H9 (cell line): ENCODE measurements around the gene ADAMTS3. TPM values are rescaled to one million over a fixed set of nuclear protein-coding genes. Genes with fewer than 3 reads are reported as not detected.

Source experiments
- DNase-seq: peaks from one replicate; pipeline ENCODE4 v3.0.0-alpha.2; 2017
- H2AFZ ChIP-seq: one replicate; pipeline ENCODE4 v1.6.1; 2013; ENCODE audit warnings: mild to moderate bottlenecking, low read length, control low read depth, moderate library complexity
- H2AK5ac ChIP-seq: 2 replicates; pipeline ENCODE4 v1.6.1; 2013; ENCODE audit warnings: low read length, control low read depth, mixed read lengths; ENCODE audit not compliant: insufficient read length
- H2BK120ac ChIP-seq: one replicate; pipeline ENCODE4 v1.6.1; 2013; ENCODE audit warnings: low read depth, mild to moderate bottlenecking, low read length, control low read depth, inconsistent platforms; ENCODE audit not compliant: poor library complexity, severe bottlenecking
- H2BK12ac ChIP-seq: 2 replicates; pipeline ENCODE4 v1.6.1; 2013; ENCODE audit warnings: low read length, control low read depth, mixed read lengths, low read depth; ENCODE audit not compliant: insufficient read length
- H2BK15ac ChIP-seq: 2 replicates; pipeline ENCODE4 v1.6.1; 2013; ENCODE audit warnings: low read depth, low read length, control low read depth
- H2BK20ac ChIP-seq: one replicate; pipeline ENCODE4 v1.6.1; 2013; ENCODE audit warnings: low read depth, mild to moderate bottlenecking, low read length, control low read depth, inconsistent platforms; ENCODE audit not compliant: poor library complexity, severe bottlenecking
- H2BK5ac ChIP-seq: 2 replicates; pipeline ENCODE4 v1.6.1; 2013; ENCODE audit warnings: low read length, control low read depth, mixed read lengths; ENCODE audit not compliant: insufficient read length
- H3K14ac ChIP-seq: 2 replicates; pipeline ENCODE4 v1.6.1; 2013; ENCODE audit warnings: low read length, control low read depth; ENCODE audit not compliant: insufficient read depth
- H3K18ac ChIP-seq: 2 replicates; pipeline ENCODE4 v1.6.1; 2013; ENCODE audit warnings: low read depth, mild to moderate bottlenecking, mixed read lengths, low read length, control low read depth; ENCODE audit not compliant: insufficient read length
- H3K23ac ChIP-seq: 2 replicates; pipeline ENCODE4 v1.6.1; 2013; ENCODE audit warnings: low read length, control low read depth, mixed read lengths, low read depth; ENCODE audit not compliant: insufficient read length
- H3K23me2 ChIP-seq: 2 replicates; pipeline ENCODE4 v1.6.1; 2013; ENCODE audit warnings: low read depth, mild to moderate bottlenecking, mixed read lengths, low read length, control low read depth; ENCODE audit not compliant: insufficient read length, poor library complexity, severe bottlenecking
- H3K27ac ChIP-seq: 2 replicates; pipeline ENCODE4 v1.5.1; 2013; ENCODE audit warnings: low read length, control low read depth, mixed read lengths, low read depth; ENCODE audit not compliant: insufficient read length
- H3K27me3 ChIP-seq: 2 replicates; pipeline ENCODE4 v1.6.1; 2013; ENCODE audit warnings: low read length, control low read depth, inconsistent platforms; ENCODE audit not compliant: insufficient read depth
- H3K4ac ChIP-seq: 2 replicates; pipeline ENCODE4 v1.6.1; 2013; ENCODE audit warnings: low read depth, mild to moderate bottlenecking, control low read depth, inconsistent platforms, low read length, moderate library complexity
- H3K4me1 ChIP-seq: 2 replicates; pipeline ENCODE4 v1.6.1; 2013; ENCODE audit warnings: low read length, control low read depth, inconsistent platforms; ENCODE audit not compliant: insufficient read depth
- H3K4me2 ChIP-seq: 2 replicates; pipeline ENCODE4 v1.6.1; 2013; ENCODE audit warnings: low read length, control low read depth, mixed read lengths; ENCODE audit not compliant: insufficient read length, insufficient read depth
- H3K56ac ChIP-seq: 2 replicates; pipeline ENCODE4 v1.6.1; 2013; ENCODE audit warnings: low read depth, mild to moderate bottlenecking, mixed read lengths, low read length, control low read depth; ENCODE audit not compliant: insufficient read length
- H3K79me1 ChIP-seq: 2 replicates; pipeline ENCODE4 v1.6.1; 2013; ENCODE audit warnings: low read depth, mild to moderate bottlenecking, moderate library complexity, low read length, control low read depth, inconsistent platforms; ENCODE audit not compliant: insufficient read depth, poor library complexity, severe bottlenecking
- H3K79me2 ChIP-seq: 2 replicates; pipeline ENCODE4 v1.6.1; 2013; ENCODE audit warnings: low read length, control low read depth, inconsistent platforms; ENCODE audit not compliant: insufficient read depth
- H3K9ac ChIP-seq: 2 replicates; pipeline ENCODE4 v1.6.1; 2013; ENCODE audit warnings: low read length, control low read depth, mixed read lengths; ENCODE audit not compliant: insufficient read length; ENCODE audit errors: extremely low read depth
- H3K9me3 ChIP-seq: one replicate; pipeline ENCODE4 v1.6.1; 2013; ENCODE audit warnings: low read depth, low read length, inconsistent platforms; ENCODE audit not compliant: control insufficient read depth
- H3T11ph ChIP-seq: one replicate; pipeline ENCODE4 v1.6.1; 2013; ENCODE audit warnings: mild to moderate bottlenecking, low read length, control low read depth, inconsistent platforms
- H4K20me1 ChIP-seq: one replicate; pipeline ENCODE4 v1.6.1; 2013; ENCODE audit not compliant: control insufficient read depth, insufficient read length, insufficient read depth
- H4K5ac ChIP-seq: 2 replicates; pipeline ENCODE4 v1.6.1; 2013; ENCODE audit warnings: low read depth, mild to moderate bottlenecking, mixed read lengths, low read length, control low read depth; ENCODE audit not compliant: insufficient read length
- H4K8ac ChIP-seq: replicated peaks from 2 replicates; pipeline ENCODE4 v1.6.1; 2013; ENCODE audit warnings: low read length, control low read depth, mixed read lengths, low read depth; ENCODE audit not compliant: insufficient read length
- H4K91ac ChIP-seq: 2 replicates; pipeline ENCODE4 v1.6.1; 2013; ENCODE audit warnings: low read depth, mild to moderate bottlenecking, moderate library complexity, mixed read lengths, low read length, control low read depth; ENCODE audit not compliant: insufficient read length
- H3K27ac Mint-ChIP-seq, 3 experiments: 2 replicates in 2 of 3; 3 replicates in 1 of 3; pipeline ENCODE4 v1.8.0; 2020 to 2021; ENCODE audit warnings: mixed read lengths in 3 of 3, mild to moderate bottlenecking in 1 of 3, moderate library complexity in 1 of 3
- H3K27me3 Mint-ChIP-seq: 2 replicates; pipeline ENCODE4 v1.8.0; 2021; ENCODE audit warnings: low read depth, mild to moderate bottlenecking, moderate library complexity, mixed read lengths
- H3K36me3 Mint-ChIP-seq, 3 experiments: 2 replicates in 2 of 3; 3 replicates in 1 of 3; pipeline ENCODE4 v1.8.0; 2020 to 2021; ENCODE audit warnings: low read depth in 3 of 3, mixed read lengths in 3 of 3; ENCODE audit not compliant: insufficient read depth in 1 of 3
- H3K4me1 Mint-ChIP-seq, 2 experiments: 2 replicates each; pipeline ENCODE4 v1.8.0; 2020; ENCODE audit warnings: mixed read lengths in 2 of 2
- H3K4me3 Mint-ChIP-seq, 2 experiments: 2 replicates in 1 of 2; 3 replicates in 1 of 2; pipeline ENCODE4 v1.8.0; 2020 to 2021; ENCODE audit warnings: mild to moderate bottlenecking in 2 of 2, mixed read lengths in 2 of 2, moderate library complexity in 1 of 2
- H3K9me3 Mint-ChIP-seq, 2 experiments: 2 replicates in 1 of 2; 3 replicates in 1 of 2; pipeline ENCODE4 v1.8.0; 2020; ENCODE audit warnings: mild to moderate bottlenecking in 2 of 2, mixed read lengths in 2 of 2, moderate library complexity in 1 of 2
- CTCF ChIP-seq: fragments of 200-600 bp; sonication (generic); conservative IDR thresholded peaks from 3 replicates; pipeline ENCODE4 v1.8.0; 2021; ENCODE audit warnings: antibody characterized with exemption, mild to moderate bottlenecking
- WGBS: extraction: QIAGEN DNeasy Blood & Tissue Kit; methylation state at CpG from one replicate; pipeline ENCODE4 v1.1.7; 2013; ENCODE audit warnings: missing lambda C conversion rate, low lambda C conversion rate, mixed read lengths; ENCODE audit not compliant: insufficient read length; ENCODE audit errors: extremely low coverage; 5-methylcytosine and 5-hydroxymethylcytosine counted together
- total RNA-seq: library from RNA; stranded (reverse); gene quantifications from 2 replicates; pipeline ENCODE4 v1.2.1, GENCODE V29; 2021

The ADAMTS3 gene
- total RNA-seq, 1 experiment from 2014 or later, result 1.1 TPM

- H4K5ac ChIP-seq, result no peak overlapping the region
- H2BK12ac ChIP-seq, result no peak overlapping the region
- no peaks in the 10 kb centered on the region for H3K79me2 ChIP-seq
- no peak overlapping the region for H3K27ac ChIP-seq
- no peaks in the 10 kb centered on the region for H4K20me1 ChIP-seq
- H2BK20ac ChIP-seq, result no peak overlapping the region
- no peak overlapping the region for H3K23ac ChIP-seq
- no peak overlapping the region for H3K4me2 ChIP-seq
- no peak overlapping the region for H3K9ac ChIP-seq
- no peaks in the 10 kb centered on the region for H3K27me3 ChIP-seq
- DNase-seq, result no peak
- no peaks in the 10 kb centered on the region for H3K23me2 ChIP-seq
- H3K18ac ChIP-seq, result no peak overlapping the region
- H3K36me3 Mint-ChIP-seq, result no peaks in the 10 kb centered on the region
- H3K9me3 Mint-ChIP-seq, result no peaks in the 10 kb centered on the region
- no peak overlapping the region for H3K56ac ChIP-seq
- H4K8ac ChIP-seq, result no peak overlapping the region
- H3K4me3 Mint-ChIP-seq, result no peak overlapping the region
- H3K9me3 ChIP-seq, result no peaks in the 10 kb centered on the region
- H3K4me1 ChIP-seq, result no peaks in the 10 kb centered on the region
- TF ChIP-seq CTCF, result no peak
- no peaks in the 10 kb centered on the region for H3K27me3 Mint-ChIP-seq
- H2AK5ac ChIP-seq, result no peak overlapping the region
- no peak overlapping the region for H2AFZ ChIP-seq
- no peaks in the 10 kb centered on the region for H3K79me1 ChIP-seq
- H2BK5ac ChIP-seq, result no peak overlapping the region
- no peaks in the 10 kb centered on the region for H3K4me1 Mint-ChIP-seq
- H4K91ac ChIP-seq, result no peak overlapping the region
- H3K4ac ChIP-seq, result no peak overlapping the region
- H3T11ph ChIP-seq, result no peak overlapping the region
- no peak overlapping the region for H2BK120ac ChIP-seq
- no peak overlapping the region; a peak in 1 of 7 replicates for H3K27ac Mint-ChIP-seq
- no peak overlapping the region for H3K14ac ChIP-seq
- WGBS, result no CpG with 5 or more reads among the region's 1 CpG
- no peak overlapping the region for H2BK15ac ChIP-seq
Measured at GRCh38 chr4:72365016-72365415, 204.0 kb downstream of the ADAMTS3 start.
